Measurements from ENCODE around the gene ST7L. TPM values are rescaled to one million over a fixed set of nuclear protein-coding genes. Genes with fewer than 3 reads are reported as not detected.

Gene ST7L
- total RNA-seq, 1 donor from 2014 or later: 12.6 TPM

- intact Hi-C loops (cut with micrococcal nuclease): no loop called here
- Histone ChIP-seq H3K4me1 (no peaks in the 10 kb centered on the region), H3K27ac (replicated peaks) (no peak overlapping the region), H3K27me3 (ENCODE audit: low read depth) (no peaks in the 10 kb centered on the region), H3K9me3 (replicated peaks) (peaks cover 7% of the 10 kb centered on the region), H3K4me3 (no peak overlapping the region), H3K36me3 (peaks cover 77% of the 10 kb centered on the region)
- no peak for TF ChIP-seq CTCF (IDR thresholded peaks at IDR 0.05; ENCODE audit: borderline replicate concordance)
- DNase-seq: no peak
These were observed 24.6 kb downstream of the ST7L start for GRCh38 chr1:112594208-112594876.

GRCh38 chr1:112589766-112590165 is 29.2 kb downstream of the ST7L start:
- DNase-seq: no peak
- Histone ChIP-seq H3K27me3 (ENCODE audit: low read depth) (no peaks in the 10 kb centered on the region), H3K9me3 (replicated peaks) (peaks cover 18% of the 10 kb centered on the region), H3K4me3 (no peak overlapping the region), H3K36me3 (peaks cover 61% of the 10 kb centered on the region), H3K27ac (replicated peaks) (no peak overlapping the region), H3K4me1 (no peaks in the 10 kb centered on the region)
- intact Hi-C loops (cut with micrococcal nuclease): no loop called here
- TF ChIP-seq CTCF (IDR thresholded peaks at IDR 0.05; ENCODE audit: borderline replicate concordance): no peak

GRCh38 chr1:112583366-112583765 is 35.6 kb downstream of the ST7L start:
- TF ChIP-seq CTCF (IDR thresholded peaks at IDR 0.05; ENCODE audit: borderline replicate concordance): no peak
- intact Hi-C loops (cut with micrococcal nuclease): no loop called here
- Histone ChIP-seq H3K27me3 (ENCODE audit: low read depth) (no peaks in the 10 kb centered on the region), H3K9me3 (replicated peaks) (peaks cover 11% of the 10 kb centered on the region), H3K36me3 (peaks cover 69% of the 10 kb centered on the region), H3K27ac (replicated peaks) (no peak overlapping the region), H3K4me1 (no peaks in the 10 kb centered on the region), H3K4me3 (no peak overlapping the region)
- no peak for DNase-seq

GRCh38 chr1:112581586-112582192 is 37.3 kb downstream of the ST7L start:
- no peak for DNase-seq
- H3K9me3 ChIP-seq (replicated peaks): no peaks in the 10 kb centered on the region
- H3K4me1 ChIP-seq: no peaks in the 10 kb centered on the region
- no peaks in the 10 kb centered on the region for H3K27me3 ChIP-seq (ENCODE audit: low read depth)
- H3K4me3 ChIP-seq: no peak overlapping the region
- no peak for TF ChIP-seq CTCF (IDR thresholded peaks at IDR 0.05; ENCODE audit: borderline replicate concordance)
- no peak overlapping the region for H3K27ac ChIP-seq (replicated peaks)
- peaks cover 73% of the 10 kb centered on the region for H3K36me3 ChIP-seq
- intact Hi-C loops (cut with micrococcal nuclease): no loop called here

GRCh38 chr1:112579801-112580510 is 39.0 kb downstream of the ST7L start:
- Histone ChIP-seq H3K36me3 (peaks cover 88% of the 10 kb centered on the region), H3K4me3 (no peak overlapping the region), H3K4me1 (no peaks in the 10 kb centered on the region), H3K27ac (replicated peaks) (no peak overlapping the region), H3K27me3 (ENCODE audit: low read depth) (no peaks in the 10 kb centered on the region), H3K9me3 (replicated peaks) (no peaks in the 10 kb centered on the region)
- DNase-seq: no peak
- intact Hi-C loops (cut with micrococcal nuclease): no loop called here
- no peak for TF ChIP-seq CTCF (IDR thresholded peaks at IDR 0.05; ENCODE audit: borderline replicate concordance)

Data from left ventricle myocardium inferior (tissue), 1 donor.